ENCODE data around the gene MOB2.

Gene MOB2, protein sequence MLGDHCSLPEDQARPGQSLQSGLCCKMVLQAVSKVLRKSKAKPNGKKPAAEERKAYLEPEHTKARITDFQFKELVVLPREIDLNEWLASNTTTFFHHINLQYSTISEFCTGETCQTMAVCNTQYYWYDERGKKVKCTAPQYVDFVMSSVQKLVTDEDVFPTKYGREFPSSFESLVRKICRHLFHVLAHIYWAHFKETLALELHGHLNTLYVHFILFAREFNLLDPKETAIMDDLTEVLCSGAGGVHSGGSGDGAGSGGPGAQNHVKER

DNA sequence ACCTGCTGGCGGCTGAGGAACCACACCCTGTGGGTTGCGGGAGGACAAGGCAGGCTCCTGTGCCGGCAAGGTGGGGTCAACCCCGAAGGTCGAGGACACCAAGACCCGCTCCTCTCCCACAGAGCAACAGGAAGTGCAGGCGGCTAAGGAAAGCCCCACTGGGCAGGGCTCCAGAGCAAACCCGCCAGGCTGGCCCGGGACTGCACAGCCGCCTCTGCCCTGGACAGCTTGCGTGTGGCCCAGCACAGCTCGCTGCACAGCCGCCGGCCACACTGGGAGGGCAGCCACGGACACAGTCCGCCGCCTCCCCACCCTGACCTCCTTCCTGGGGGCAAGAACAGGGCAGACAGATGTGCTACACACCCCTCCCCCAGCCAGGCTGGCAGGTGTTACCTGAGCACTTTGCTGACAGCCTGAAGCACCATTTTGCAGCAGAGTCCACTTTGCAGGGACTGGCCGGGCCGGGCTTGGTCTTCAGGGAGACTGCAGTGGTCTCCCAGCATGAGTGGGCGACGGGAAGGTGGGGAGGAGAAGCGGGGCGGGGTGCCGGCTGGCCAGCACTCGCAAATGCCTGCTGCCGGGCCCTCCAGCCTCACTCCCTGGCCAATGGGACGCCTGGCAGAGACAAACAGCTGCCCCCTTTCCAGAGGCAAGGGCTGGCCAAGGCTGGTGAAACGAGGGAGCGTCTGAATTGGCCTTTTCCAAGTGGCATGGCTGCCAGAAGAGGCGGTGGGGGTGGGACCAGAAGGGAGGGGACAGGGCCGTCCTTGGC is at the start of gene MOB2:
MOB2 (minus strand) TSS at position 726 of the 772 bp plus-strand sequence; CDS start at position 503, 223 bp downstream.
- peak in 4 of 14 donors; percentile 38 to 60 (median 58) for DNase-seq

DNA sequence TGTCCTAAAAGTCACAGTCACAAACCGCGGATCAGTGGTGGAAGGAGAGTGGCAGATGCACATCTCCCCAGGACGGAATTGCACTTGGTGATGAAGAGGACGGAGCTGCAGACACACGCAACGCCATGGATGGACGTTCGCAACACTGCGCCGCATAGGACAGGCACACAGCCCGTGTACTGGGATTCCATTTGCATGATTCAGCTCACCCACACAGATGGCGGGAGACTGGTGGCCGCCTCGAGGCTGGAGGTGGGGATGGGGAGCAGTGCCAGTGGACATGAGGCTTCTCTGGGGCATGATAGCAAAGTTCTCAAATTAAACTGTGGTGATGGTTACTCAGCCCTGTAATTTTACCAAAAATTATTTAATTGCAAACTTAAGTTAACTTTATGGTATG is 48.1 kb upstream of the MOB2 start:
- DNase-seq, result peak in 1 of 14 donors; percentile 35

- no peak for DNase-seq
Observed at GRCh38 chr11:1534171-1534570, 47.6 kb upstream of the MOB2 start.

- DNase-seq, result no peak
Observed at GRCh38 chr11:1533342-1533725, 46.8 kb upstream of the MOB2 start.

DNA sequence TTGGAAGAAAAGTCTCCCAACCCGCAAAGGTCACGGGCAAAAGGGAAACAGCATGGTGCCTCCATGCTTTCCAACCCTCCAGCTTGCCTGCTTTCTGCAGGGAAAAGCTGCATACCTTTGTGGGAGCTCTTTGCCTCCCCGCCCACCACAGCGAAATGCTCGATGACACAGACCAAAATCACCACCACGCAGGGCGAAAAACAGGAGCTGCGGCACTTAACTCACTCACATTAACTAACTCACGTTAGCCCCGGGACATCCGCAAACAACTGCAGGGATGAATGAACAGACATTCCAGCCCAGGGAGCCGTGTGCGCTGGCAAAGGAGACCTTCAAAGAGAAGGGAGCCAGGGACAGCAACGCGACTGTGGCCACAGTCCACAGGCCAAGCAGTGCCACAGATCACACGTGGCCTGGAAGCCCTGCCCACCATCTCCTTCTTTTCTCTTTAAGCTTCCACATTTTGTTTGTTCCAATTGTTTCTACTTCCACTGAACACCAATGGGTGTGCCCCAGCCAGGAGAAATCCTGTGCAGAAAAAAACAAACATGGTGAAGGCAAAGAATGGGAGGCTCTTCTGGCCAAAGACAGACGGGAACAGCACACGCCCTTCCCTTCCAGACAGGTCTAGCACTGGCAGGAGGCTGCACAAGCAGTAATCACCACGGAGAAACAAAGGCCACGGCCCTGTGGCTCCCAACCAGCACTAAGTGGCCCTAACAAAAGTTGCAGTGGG is 46.2 kb upstream of the MOB2 start:
- DNase-seq, result no peak

GRCh38 chr11:1532014-1532586 is 45.5 kb upstream of the MOB2 start:
- peak in 7 of 14 donors; percentile 25 to 93 (median 33) for DNase-seq

DNA sequence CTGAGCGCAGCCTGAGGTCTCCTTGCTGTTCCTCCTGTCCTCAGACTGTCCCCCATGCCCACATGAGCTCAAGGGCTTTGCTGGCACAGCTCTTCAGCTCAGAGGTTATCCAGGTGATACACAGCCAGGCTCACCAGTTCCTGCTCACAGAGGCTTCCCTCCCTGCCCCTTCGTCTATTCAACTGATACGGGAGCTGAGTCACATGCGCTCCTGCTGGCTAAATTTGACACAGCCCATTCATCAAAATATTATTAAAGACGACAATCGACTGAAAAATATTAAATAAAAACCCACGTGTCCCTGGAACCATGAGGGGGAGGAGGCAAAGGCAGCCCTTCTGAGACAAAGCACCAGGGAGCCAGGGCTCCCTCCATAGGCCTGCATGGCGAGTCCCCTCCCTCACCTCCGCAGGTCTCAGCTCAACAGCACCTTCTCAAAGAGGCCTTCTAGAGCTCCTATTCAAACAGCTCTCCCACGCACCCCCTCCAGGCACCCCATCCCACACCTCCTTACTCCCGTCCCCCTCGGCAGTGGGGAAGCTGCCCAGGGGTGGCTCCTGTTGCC is 45.0 kb upstream of the MOB2 start:
- DNase-seq, result peak in 1 of 14 donors; percentile 33

GRCh38 chr11:1530686-1531448 is 44.3 kb upstream of the MOB2 start:
- DNase-seq, result no peak

- no peak for DNase-seq
Observed at GRCh38 chr11:1529774-1530173, 43.2 kb upstream of the MOB2 start.

DNA sequence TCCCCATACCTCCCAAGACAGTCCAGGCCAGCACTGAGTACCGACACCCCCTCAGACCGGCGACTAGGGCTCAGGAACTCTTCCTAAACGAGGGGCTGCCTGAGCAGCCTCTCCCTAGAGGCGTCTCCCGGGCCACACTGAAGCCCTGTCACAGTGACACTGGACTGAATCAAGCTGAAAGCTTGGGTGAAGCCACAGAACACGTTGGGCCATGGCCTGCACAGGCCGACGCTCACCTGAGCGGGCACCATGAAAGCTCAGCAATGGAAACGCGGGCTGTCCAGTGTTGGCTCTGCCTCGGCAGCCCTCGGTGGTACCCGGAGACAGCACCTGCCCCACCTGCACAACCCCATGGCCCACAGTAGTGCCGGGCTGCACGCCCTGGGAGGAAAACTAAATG is 42.7 kb upstream of the MOB2 start:
- no peak for DNase-seq

GRCh38 chr11:1528710-1529109 is 42.1 kb upstream of the MOB2 start:
- no peak for DNase-seq

- no peak for DNase-seq
Observed at GRCh38 chr11:1526785-1527184, 40.2 kb upstream of the MOB2 start.

- no peak for DNase-seq
Observed at GRCh38 chr11:1523779-1524178, 37.2 kb upstream of the MOB2 start.

- DNase-seq, result no peak
Observed at GRCh38 chr11:1523077-1523476, 36.5 kb upstream of the MOB2 start.

- no peak for DNase-seq
Observed at GRCh38 chr11:1522081-1522424, 35.5 kb upstream of the MOB2 start.

- no peak for DNase-seq
Observed at GRCh38 chr11:1521382-1522080, 35.0 kb upstream of the MOB2 start.

GRCh38 chr11:1520663-1521267 is 34.2 kb upstream of the MOB2 start:
- no peak for DNase-seq

- no peak for DNase-seq
Observed at GRCh38 chr11:1520209-1520662, 33.7 kb upstream of the MOB2 start.

DNA sequence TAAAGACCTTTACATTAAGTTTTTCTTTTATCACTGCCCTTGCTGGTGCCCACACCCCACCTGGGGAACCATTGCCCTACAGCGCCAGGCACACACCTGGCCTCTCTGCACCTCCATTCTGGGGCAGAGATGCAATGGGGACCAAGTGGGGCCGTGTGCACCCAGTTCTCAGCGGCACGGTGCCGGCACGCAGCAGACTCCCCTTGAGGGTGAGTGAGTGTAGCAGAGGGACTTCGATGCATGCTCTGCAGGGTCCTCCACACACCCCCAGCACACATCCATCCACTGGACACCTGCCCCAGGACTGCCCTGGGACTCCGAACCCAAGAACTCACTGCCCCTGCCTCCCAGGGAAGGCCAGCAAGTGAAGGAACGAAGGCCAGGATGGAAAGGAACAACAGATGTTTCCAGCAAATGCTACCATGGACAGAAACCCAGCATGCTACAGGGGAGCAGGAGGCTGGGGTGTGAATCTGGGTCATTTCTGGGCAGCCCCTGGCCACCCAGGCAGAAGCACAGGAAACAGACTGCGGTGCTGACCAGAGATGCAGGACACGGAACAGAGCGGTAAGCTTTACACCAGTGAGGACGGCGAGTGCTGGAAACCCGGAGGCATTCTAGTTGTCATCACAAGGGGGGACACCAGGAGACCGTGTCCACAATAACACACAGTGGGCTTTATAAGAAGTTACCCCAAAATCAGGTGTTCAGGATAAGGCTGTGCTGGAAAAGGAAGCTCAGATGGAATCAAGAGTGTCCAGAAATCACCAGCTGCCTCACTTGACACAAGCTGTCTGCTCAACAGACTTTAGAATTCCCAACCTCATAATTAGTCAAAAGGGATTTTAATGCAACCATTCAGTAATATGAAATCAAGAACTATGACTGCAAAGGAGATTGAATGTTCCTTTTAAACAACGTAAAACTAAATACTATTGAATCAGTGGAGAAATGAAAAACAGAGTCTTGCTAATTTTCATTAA is 32.7 kb upstream of the MOB2 start:
- peak in 1 of 14 donors; percentile 23 for DNase-seq

Data from C1 segment of cervical spinal cord (tissue), 14 donors.